SK-N-SH (cell line): ENCODE results near the gene SLC24A3.

Source experiments
- EZH2phosphoT487 ChIP-seq: fragments of 200-600 bp; sonication (generic); IDR thresholded peaks from 2 replicates; pipeline ENCODE4 v1.6.1; 2017; ENCODE audit warnings: low read depth, mixed run types, mild to moderate bottlenecking, antibody characterized with exemption, moderate library complexity, borderline replicate concordance
- MAX ChIP-seq: IDR thresholded peaks from 2 replicates; pipeline ENCODE4 v1.4.0; 2012; ENCODE audit warnings: low read depth
- POLR2AphosphoS5 ChIP-seq: IDR thresholded peaks from 2 replicates; pipeline ENCODE4 v1.6.1; 2012; ENCODE audit warnings: low read depth, low read length
- REST ChIP-seq: IDR thresholded peaks from 2 replicates; pipeline ENCODE4 v1.6.1; 2012; ENCODE audit warnings: mild to moderate bottlenecking, low read depth, low read length, moderate library complexity
- RFX5 ChIP-seq: IDR thresholded peaks from 2 replicates; pipeline ENCODE4 v1.6.1; 2012; ENCODE audit warnings: mild to moderate bottlenecking, improper control_type of control experiment, low read length
- SMC3 ChIP-seq: IDR thresholded peaks from 2 replicates; pipeline ENCODE4 v1.6.1; 2012; ENCODE audit warnings: low read depth, low read length, improper control_type of control experiment
- TAF1 ChIP-seq: IDR thresholded peaks from 2 replicates; pipeline ENCODE4 v1.6.1; 2012; ENCODE audit warnings: low read depth, mild to moderate bottlenecking, low read length, moderate library complexity, borderline replicate concordance
- TCF12 ChIP-seq: IDR thresholded peaks from 2 replicates; pipeline ENCODE4 v1.4.0; 2012
- YY1 ChIP-seq: IDR thresholded peaks from 2 replicates; pipeline ENCODE4 v1.4.0; 2012; ENCODE audit warnings: low read depth, mild to moderate bottlenecking
- TF ChIP-seq, protein P1 (sequence below): fragments of 200-600 bp; sonication (generic); IDR thresholded peaks from 2 replicates; pipeline ENCODE4 v1.6.1; 2017; ENCODE audit warnings: antibody characterized with exemption, mild to moderate bottlenecking, moderate library complexity
- TF ChIP-seq, protein P2 (sequence below): IDR thresholded peaks from 2 replicates; pipeline ENCODE4; 2012

GRCh38 chr20:19710336-19711120 is 498.1 kb downstream of the SLC24A3 start:
- TF ChIP-seq EZH2phosphoT487 (no peak), TCF12 (no peak), SMC3 (no peak), YY1 (no peak), MAX (no peak), REST (no peak), POLR2AphosphoS5 (no peak), TAF1 (no peak), RFX5 (no peak)
- TF ChIP-seq, protein P1, sequence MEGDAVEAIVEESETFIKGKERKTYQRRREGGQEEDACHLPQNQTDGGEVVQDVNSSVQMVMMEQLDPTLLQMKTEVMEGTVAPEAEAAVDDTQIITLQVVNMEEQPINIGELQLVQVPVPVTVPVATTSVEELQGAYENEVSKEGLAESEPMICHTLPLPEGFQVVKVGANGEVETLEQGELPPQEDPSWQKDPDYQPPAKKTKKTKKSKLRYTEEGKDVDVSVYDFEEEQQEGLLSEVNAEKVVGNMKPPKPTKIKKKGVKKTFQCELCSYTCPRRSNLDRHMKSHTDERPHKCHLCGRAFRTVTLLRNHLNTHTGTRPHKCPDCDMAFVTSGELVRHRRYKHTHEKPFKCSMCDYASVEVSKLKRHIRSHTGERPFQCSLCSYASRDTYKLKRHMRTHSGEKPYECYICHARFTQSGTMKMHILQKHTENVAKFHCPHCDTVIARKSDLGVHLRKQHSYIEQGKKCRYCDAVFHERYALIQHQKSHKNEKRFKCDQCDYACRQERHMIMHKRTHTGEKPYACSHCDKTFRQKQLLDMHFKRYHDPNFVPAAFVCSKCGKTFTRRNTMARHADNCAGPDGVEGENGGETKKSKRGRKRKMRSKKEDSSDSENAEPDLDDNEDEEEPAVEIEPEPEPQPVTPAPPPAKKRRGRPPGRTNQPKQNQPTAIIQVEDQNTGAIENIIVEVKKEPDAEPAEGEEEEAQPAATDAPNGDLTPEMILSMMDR, result no peak
- TF ChIP-seq, protein P2, sequence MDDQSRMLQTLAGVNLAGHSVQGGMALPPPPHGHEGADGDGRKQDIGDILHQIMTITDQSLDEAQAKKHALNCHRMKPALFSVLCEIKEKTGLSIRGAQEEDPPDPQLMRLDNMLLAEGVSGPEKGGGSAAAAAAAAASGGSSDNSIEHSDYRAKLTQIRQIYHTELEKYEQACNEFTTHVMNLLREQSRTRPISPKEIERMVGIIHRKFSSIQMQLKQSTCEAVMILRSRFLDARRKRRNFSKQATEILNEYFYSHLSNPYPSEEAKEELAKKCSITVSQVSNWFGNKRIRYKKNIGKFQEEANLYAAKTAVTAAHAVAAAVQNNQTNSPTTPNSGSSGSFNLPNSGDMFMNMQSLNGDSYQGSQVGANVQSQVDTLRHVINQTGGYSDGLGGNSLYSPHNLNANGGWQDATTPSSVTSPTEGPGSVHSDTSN, result no peak
